ENCODE measurements around the gene CDH15.

- TF ChIP-seq, protein P1, sequence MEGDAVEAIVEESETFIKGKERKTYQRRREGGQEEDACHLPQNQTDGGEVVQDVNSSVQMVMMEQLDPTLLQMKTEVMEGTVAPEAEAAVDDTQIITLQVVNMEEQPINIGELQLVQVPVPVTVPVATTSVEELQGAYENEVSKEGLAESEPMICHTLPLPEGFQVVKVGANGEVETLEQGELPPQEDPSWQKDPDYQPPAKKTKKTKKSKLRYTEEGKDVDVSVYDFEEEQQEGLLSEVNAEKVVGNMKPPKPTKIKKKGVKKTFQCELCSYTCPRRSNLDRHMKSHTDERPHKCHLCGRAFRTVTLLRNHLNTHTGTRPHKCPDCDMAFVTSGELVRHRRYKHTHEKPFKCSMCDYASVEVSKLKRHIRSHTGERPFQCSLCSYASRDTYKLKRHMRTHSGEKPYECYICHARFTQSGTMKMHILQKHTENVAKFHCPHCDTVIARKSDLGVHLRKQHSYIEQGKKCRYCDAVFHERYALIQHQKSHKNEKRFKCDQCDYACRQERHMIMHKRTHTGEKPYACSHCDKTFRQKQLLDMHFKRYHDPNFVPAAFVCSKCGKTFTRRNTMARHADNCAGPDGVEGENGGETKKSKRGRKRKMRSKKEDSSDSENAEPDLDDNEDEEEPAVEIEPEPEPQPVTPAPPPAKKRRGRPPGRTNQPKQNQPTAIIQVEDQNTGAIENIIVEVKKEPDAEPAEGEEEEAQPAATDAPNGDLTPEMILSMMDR (CRISPR knock-in tag; IDR thresholded peaks at IDR 0.05): no peak
- TF ChIP-seq ZNF124 (CRISPR knock-in tag; IDR thresholded peaks at IDR 0.05) (no peak), GZF1 (CRISPR knock-in tag; IDR thresholded peaks at IDR 0.05) (no peak), POLR2A (IDR thresholded peaks at IDR 0.05; ENCODE audit: insufficient read depth in 1 of 2, low read depth in 2 of 2, low read length in 2 of 2) (no peak), ZNF572 (CRISPR knock-in tag; IDR thresholded peaks at IDR 0.05) (no peak), ZNF75D (CRISPR knock-in tag; IDR thresholded peaks at IDR 0.05; ENCODE audit: borderline replicate concordance) (no peak), NR2F6 (IDR thresholded peaks at IDR 0.05) (no peak), NR2F6 (CRISPR knock-in tag; IDR thresholded peaks at IDR 0.05) (no peak), POLR2AphosphoS5 (IDR thresholded peaks at IDR 0.05; ENCODE audit: low read depth, low read length) (no peak), SALL2 (CRISPR knock-in tag; IDR thresholded peaks at IDR 0.05) (no peak), ZNF674 (CRISPR knock-in tag; IDR thresholded peaks at IDR 0.05; ENCODE audit: low read depth) (no peak), E2F1 (CRISPR knock-in tag; IDR thresholded peaks at IDR 0.05) (no peak), ARID4A (CRISPR knock-in tag; IDR thresholded peaks at IDR 0.05; ENCODE audit: borderline replicate concordance) (no peak)
- TF ChIP-seq, protein P2, sequence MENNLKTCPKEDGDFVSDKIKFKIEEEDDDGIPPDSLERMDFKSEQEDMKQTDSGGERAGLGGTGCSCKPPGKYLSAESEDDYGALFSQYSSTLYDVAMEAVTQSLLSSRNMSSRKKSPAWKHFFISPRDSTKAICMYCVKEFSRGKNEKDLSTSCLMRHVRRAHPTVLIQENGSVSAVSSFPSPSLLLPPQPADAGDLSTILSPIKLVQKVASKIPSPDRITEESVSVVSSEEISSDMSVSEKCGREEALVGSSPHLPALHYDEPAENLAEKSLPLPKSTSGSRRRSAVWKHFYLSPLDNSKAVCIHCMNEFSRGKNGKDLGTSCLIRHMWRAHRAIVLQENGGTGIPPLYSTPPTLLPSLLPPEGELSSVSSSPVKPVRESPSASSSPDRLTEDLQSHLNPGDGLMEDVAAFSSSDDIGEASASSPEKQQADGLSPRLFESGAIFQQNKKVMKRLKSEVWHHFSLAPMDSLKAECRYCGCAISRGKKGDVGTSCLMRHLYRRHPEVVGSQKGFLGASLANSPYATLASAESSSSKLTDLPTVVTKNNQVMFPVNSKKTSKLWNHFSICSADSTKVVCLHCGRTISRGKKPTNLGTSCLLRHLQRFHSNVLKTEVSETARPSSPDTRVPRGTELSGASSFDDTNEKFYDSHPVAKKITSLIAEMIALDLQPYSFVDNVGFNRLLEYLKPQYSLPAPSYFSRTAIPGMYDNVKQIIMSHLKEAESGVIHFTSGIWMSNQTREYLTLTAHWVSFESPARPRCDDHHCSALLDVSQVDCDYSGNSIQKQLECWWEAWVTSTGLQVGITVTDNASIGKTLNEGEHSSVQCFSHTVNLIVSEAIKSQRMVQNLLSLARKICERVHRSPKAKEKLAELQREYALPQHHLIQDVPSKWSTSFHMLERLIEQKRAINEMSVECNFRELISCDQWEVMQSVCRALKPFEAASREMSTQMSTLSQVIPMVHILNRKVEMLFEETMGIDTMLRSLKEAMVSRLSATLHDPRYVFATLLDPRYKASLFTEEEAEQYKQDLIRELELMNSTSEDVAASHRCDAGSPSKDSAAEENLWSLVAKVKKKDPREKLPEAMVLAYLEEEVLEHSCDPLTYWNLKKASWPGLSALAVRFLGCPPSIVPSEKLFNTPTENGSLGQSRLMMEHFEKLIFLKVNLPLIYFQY (CRISPR knock-in tag; IDR thresholded peaks at IDR 0.05; ENCODE audit: borderline replicate concordance): no peak
Observed at GRCh38 chr16:89202422-89203215, 31.1 kb downstream of the CDH15 start.
